Skin epidermis (tissue), 12 donors: ENCODE results near the gene CCDC7.
"Not testable (repeated sequence)": the region's sequence is repeated elsewhere in the genome, so short reads cannot be mapped to it uniquely, and the experiment has no call there.

Experiments used
- H3K27ac ChIP-seq, 21 experiments: fragments of 200-600 bp; sonication (generic) in 11 of 21; one replicate each; pipeline ENCODE4 v1.5.0; 2020; ENCODE audit warnings: mild to moderate bottlenecking in 3 of 21, inconsistent platforms in 2 of 21, moderate library complexity in 2 of 21
- H3K4me3 ChIP-seq, 7 experiments: fragments of 200-600 bp; sonication (generic) in 2 of 7; one replicate each; pipeline ENCODE4 v1.5.0; 2020; ENCODE audit warnings: inconsistent platforms in 2 of 7, mild to moderate bottlenecking in 2 of 7, moderate library complexity in 1 of 7

Gene CCDC7

GRCh38 chr10:32540691-32541470 is 94.9 kb downstream of the CCDC7 start:
- Histone ChIP-seq H3K4me3 (no peak overlapping the region), H3K27ac (no peak overlapping the region)

- Histone ChIP-seq H3K4me3 (no peak overlapping the region), H3K27ac (no peak overlapping the region)
These were observed 102.3 kb downstream of the CCDC7 start for GRCh38 chr10:32548208-32548607.

- no peak overlapping the region for H3K27ac ChIP-seq
- no peak overlapping the region for H3K4me3 ChIP-seq
These were observed 110.9 kb downstream of the CCDC7 start for GRCh38 chr10:32556783-32557395.

GRCh38 chr10:32562695-32563094 is 116.8 kb downstream of the CCDC7 start:
- H3K27ac ChIP-seq, H3K4me3 ChIP-seq: not testable (repeated sequence)

- Histone ChIP-seq H3K27ac (no peak overlapping the region), H3K4me3 (no peak overlapping the region)
These were observed 131.5 kb downstream of the CCDC7 start for GRCh38 chr10:32577448-32577847.

- H3K27ac ChIP-seq = no peak overlapping the region
- no peak overlapping the region for H3K4me3 ChIP-seq
These were observed 137.0 kb downstream of the CCDC7 start for GRCh38 chr10:32582946-32583345.

DNA sequence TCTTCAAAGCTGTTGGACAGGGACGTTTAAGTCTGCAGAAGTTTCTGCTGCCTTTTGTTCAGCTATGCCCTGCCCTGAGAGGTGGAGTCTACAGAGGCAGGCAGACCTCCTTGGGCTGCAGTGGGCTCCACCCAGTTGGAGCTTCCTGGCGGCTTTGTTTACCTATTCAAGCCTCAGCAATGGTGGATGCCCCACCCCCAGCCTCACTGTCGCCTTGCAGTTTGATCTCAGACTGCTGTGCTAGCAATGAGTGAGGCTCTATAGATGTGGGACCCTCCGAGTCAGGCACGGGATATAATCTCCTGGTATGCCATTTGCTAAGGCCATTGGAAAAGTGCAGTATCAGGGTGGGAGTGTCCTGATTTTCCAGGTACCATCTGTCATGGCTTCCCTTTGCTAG is 152.1 kb downstream of the CCDC7 start:
- H3K4me3 ChIP-seq = not testable (repeated sequence)

GRCh38 chr10:32600317-32600716 is 154.4 kb downstream of the CCDC7 start:
- H3K4me3 ChIP-seq = no peak overlapping the region
- H3K27ac ChIP-seq = no peak overlapping the region

More for the DNA sequence above, 152.1 kb downstream of the CCDC7 start:
- not testable (repeated sequence) for H3K27ac ChIP-seq

GRCh38 chr10:32601562-32601961 is 155.6 kb downstream of the CCDC7 start:
- not testable (repeated sequence) for H3K27ac ChIP-seq, H3K4me3 ChIP-seq

DNA sequence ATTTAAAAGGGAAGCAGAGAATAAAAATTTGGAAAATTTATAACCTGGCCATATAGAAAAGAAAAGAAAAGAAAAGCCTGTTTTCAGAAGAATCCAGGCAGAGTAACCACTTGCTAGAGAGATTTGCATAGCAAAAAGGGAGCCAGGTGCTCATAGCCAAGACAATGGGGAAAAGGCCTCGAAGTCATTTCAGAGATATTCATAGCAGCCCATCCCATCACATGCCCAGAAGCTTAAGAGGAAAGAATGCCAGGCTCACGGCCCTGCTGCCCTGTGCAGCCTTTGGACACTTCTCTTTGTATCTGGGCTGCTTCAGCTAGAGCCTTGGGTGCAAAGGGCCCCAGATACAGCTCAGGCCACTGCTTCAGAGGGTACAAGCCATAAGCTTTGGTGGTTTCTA is 159.8 kb downstream of the CCDC7 start:
- H3K27ac ChIP-seq = no peak overlapping the region

DNA sequence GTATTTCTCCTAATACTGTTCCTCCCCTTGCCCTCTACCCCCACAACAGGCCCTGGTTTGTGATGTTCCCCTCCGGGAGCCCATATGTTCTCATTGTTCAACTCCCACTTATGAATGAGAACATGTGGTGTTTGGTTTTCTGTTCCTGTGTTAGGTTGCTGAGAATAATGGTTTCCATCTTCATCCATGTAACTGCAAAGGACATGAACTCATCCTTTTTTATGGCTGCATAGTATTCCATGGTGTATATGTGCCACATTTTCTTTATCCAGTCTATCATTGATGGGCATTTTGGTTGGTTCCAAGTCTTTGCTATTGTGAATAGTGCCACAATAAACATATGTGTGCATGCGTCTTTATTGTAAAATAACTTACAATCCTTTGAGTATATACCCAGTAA is 164.6 kb downstream of the CCDC7 start:
- not testable (repeated sequence) for H3K4me3 ChIP-seq, H3K27ac ChIP-seq

More for the DNA sequence above, 159.8 kb downstream of the CCDC7 start:
- H3K4me3 ChIP-seq = no peak overlapping the region

GRCh38 chr10:32616438-32616837 is 170.5 kb downstream of the CCDC7 start:
- Histone ChIP-seq H3K4me3 (no peak overlapping the region), H3K27ac (no peak overlapping the region)

DNA sequence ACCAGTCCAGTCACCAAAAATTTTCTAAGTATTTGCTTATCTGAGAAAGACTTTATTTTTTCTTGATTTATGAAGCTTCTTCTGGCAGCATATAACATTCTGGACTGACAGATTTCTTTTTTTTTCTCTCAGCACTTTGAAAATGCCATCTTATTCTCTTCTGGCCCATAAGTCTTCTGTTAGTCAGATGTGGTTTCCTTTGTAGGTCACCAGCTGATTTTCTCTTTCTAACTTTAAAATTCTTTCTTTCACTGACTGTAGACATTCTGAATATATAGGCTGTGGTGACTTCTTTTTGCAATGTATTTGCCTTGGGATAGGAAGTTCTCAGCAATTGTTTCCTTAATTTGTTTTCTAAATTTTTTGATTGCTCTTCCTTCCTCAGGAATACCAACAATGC is 172.5 kb downstream of the CCDC7 start:
- H3K27ac ChIP-seq = no peak overlapping the region
- no peak overlapping the region for H3K4me3 ChIP-seq

DNA sequence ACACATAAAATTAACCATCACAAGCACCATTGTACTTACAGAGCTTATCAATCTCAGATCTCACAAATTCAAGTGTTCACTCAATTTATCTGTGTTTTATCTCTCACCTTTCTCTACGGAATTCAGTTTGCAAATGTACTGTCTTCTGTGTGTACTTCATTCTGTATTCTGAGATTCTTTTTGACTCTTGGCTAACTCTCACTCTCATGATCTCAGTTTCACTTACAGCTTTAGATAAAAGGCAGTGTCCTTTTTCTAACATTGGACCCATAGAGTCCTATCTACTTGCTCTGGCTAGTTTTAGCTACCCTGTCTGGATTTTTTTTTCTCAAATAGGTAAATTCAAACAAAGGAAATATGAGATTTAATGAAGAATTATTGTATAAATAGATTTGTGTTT is 176.0 kb downstream of the CCDC7 start:
- H3K4me3 ChIP-seq = no peak overlapping the region
- no peak overlapping the region for H3K27ac ChIP-seq

DNA sequence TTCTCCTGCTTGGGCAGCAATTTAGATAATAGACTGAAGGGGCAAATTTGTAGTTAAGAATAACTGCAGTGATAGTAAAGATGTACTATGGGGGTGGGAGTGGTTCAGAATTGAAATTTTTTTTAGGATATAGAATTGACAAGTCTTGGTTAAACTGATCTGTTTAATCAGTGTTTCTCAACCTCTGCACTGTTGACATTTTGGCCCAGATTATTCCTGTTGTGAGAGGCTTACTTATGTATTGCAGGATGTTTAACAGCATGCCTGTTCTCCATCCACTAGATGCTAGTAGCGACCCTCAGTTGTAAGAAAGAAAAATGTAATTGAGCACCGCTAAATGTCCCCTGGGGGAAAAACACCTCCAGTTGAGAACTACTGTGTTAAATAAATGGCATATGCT is 176.5 kb downstream of the CCDC7 start:
- H3K4me3 ChIP-seq = no peak overlapping the region
- no peak overlapping the region for H3K27ac ChIP-seq

GRCh38 chr10:32627183-32627582 is 181.2 kb downstream of the CCDC7 start:
- Histone ChIP-seq H3K27ac (no peak overlapping the region), H3K4me3 (no peak overlapping the region)

- no peak overlapping the region for H3K4me3 ChIP-seq
- no peak overlapping the region for H3K27ac ChIP-seq
These were observed 184.0 kb downstream of the CCDC7 start for GRCh38 chr10:32629910-32630309.

- Histone ChIP-seq H3K27ac (no peak overlapping the region), H3K4me3 (no peak overlapping the region)
These were observed 200.6 kb downstream of the CCDC7 start for GRCh38 chr10:32646535-32646934.

DNA sequence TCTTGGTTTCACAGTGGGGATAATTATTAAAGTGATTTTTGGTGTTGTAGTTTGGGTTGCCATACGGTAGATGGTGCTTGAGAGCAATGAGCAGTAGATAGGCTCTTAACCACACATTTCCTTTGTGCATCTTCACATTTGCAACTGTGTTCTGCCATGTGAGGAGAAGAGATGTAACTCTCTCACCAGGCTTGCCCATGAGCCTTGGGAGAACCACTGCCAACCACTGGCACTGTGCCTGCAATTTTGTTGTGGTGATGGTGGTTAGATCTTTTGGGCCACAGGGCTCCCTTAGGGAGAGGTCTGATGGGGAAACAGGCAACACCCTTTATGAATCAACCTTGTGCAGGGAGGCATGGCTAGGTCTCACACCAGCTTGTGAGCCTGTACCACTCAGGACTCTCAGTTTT is 204.3 kb downstream of the CCDC7 start:
- no peak overlapping the region for H3K4me3 ChIP-seq
- H3K27ac ChIP-seq = no peak overlapping the region

GRCh38 chr10:32657430-32657829 is 211.5 kb downstream of the CCDC7 start:
- not testable (repeated sequence) for H3K27ac ChIP-seq, H3K4me3 ChIP-seq

DNA sequence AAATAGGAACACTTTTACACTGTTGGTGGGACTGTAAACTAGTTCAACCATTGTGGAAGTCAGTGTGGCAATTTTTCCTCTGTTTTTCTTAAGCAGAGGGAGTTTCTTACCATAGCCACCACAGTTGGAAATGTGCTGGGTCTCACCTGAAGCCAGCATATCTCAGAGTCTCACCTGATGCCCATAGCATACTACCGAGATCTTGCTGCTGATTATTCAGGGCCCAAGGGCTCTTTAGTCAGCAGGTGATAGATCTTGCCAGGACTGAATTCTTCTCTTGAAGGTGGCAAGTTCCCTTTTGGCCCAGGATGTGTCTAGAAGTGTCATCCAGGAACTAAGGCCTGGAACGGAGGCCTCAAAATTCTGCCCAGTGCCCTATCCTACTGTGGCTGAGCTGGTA is 215.4 kb downstream of the CCDC7 start:
- Histone ChIP-seq H3K27ac (no peak overlapping the region), H3K4me3 (no peak overlapping the region)
